Measurements from ENCODE around the gene KSR2.

The KSR2 gene

GRCh38 chr12:117563706-117564105 is 405.1 kb downstream of the KSR2 start:
- DNase-seq, result no peak

DNA sequence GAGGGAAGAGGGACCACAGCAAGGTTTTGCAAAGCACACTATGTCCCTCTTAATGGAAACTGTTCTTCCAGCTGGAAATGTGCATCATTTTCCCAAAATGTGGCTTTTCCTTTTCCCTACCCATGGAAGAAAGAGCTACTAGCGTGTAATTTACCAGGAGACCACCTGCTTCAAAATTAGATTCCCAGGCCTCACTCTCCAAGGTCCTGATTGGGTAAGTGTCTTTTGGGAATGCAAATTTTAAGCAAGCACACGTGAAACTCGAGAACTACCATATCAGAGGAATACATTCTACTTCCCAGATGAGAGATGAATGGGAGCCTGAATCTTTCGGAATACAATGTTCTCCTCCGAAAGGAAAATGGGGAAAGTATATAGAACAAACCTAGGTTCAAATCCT is 405.8 kb downstream of the KSR2 start:
- DNase-seq, result no peak

DNA sequence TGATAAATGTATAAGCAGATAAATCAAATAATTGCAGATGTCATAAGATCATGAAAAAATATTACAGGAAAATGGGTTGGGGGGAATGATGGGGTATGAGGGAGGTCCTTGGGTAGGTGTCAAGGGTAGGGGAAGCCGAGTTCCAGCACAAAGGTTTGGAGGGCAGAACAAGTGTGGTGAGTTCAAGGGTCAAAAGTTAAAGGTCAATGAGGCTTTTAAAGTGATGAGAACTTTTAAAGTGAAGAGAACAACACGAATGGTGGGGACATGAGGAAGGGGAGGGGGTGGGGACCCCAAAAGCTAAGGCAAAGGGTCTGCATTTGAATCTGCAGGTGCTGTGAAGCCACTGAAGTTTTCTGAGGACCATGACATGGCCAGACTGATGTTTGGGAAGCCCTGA is 406.8 kb downstream of the KSR2 start:
- DNase-seq, result no peak

DNA sequence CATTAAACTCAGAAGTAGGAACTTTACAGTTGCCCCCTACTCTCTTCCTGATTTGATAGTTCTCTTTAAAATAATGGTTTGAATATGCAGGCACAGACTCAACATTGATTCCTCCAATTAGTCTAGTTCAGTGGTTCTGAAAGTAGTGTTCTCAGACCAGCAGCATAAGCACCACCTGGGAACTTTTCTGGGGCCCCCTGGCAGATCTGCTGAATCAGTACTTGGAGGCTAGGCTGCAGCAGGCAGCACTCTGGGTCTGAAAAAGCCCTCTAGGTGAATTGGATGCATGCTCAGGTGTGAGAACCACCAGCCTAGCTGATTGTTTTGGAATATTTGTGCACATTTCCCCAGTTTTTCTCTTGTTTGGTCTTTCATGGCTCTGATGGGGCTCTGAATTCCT is 408.8 kb downstream of the KSR2 start:
- no peak for DNase-seq

DNA sequence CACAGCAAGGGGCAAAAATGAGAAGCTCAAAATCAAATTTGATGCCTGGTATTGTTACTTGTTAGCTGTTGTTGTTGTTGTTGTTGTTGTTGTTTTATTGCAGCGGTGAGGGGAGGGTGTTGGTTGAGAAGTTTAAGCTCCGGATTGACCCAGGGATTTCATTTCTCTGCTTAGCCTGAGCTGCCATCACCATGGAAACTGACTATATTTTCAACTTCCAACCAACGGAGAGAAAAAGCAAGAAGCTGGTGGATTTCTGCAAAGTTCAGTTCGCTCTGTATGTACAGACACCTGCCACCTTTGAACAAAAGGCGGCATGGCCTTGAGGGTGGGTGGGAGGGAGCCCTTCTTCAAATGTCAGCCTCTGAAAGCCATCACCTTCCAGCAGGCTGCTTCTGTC is 412.9 kb downstream of the KSR2 start:
- DNase-seq, result no peak

GRCh38 chr12:117552971-117553370 is 415.8 kb downstream of the KSR2 start:
- DNase-seq, result no peak

DNA sequence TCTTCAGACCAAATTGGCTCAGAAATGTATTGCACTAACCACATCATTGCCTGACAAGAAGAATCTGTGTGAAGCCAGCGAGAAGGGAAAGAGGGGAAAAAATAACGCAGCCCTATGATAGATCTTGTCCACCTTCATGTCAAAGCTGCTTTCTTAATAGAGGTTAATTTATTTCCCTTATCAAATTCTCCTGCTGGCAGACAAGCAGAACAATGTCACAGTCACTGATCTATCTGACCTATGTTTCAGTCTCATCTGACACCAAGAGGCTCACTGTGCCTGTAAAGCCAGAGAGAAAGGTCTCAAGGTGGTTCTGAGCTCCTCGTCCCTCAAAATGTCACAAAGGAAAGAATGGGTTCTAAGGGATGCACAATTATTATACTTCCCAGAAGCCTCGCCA is 417.1 kb downstream of the KSR2 start:
- no peak for DNase-seq

DNA sequence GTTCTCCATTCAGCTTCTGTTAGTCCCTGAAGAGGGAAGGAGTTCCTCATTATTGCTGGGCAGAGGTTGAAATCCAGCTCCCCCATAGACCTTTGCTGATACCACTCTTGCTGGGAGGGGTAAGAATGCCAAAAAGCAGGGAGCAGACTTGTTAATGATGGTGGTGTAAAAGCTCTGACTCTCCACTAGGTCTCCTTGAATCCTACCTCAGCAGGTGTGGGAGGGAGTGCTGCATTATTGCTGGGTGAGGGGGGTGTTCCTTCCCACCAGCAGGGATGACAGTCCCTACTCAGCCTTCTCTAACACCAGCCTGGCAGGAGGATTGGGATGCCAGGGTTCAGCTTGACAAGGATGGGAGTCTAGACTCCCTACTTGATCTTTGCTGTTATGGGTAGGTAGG is 421.6 kb downstream of the KSR2 start:
- no peak for DNase-seq

DNA sequence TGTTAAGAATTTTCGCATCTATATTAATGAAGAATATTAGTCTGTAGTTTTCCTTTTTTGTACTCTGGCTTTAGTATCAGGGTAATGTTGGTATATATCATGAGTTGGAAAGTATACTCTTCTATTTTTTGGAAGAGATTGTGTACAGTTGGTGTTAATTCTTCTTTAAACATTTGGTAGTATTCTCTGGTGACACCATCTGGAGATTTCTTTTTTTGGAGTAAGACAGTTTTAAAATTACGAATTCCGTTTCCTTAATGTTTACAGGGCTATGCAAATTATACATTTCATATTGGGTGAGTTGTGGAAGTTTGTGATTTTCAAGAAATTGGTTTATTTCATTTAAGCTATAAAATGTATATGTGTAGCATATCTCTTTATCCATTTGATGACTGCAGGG is 423.6 kb downstream of the KSR2 start:
- no peak for DNase-seq

- no peak for DNase-seq
Observed at GRCh38 chr12:117540011-117540410, 428.8 kb downstream of the KSR2 start.

DNA sequence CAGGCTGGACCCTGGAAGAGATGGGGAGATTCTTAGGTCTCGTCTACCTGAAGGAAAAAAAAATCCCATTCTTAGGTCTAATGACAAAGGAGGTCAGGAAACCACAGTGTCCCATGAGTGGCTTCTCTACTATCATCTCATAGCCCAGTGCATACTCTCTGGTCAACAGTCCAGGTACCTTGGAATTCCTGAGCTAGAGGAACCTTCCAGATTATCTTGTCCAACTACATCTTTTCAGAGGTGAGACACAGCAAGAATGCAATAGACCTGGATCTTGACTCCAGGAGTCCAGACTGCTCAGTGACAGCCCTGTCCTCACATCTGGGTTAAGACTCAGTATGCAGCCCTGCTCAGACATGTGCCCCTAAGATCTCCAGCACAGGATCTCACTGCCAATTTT is 429.9 kb downstream of the KSR2 start:
- DNase-seq, result no peak

DNA sequence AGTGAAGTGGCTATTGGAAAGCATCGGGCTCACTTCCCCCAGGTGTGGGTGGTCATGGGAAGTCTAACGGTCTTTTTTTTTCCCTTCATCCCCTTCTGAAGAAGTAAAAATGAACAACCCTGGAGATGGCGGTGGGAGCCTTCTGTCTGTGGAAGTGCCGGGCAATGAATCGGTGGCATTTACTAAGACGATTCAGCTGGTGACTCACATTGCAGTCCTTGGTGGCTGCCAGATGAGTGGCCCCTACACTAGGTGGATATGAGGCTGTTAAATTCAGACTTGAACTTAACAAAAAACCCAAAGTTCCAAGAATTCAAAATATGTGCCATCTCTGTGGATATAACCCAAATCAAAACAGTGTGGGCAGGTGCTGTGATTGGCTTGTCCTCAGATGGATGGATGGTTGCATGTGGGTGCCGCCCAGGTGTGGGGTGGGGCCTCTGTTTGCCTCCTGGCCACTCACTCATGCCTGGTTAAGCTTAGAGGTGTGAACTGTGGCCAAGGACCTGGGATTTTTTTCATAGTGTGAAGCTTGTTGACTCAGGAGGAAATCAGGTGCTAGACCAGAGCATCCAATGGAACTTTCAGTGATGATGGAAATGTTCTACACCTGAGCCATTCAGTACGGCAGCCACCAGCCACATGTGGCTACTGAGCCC is 430.6 kb downstream of the KSR2 start:
- no peak for DNase-seq

DNA sequence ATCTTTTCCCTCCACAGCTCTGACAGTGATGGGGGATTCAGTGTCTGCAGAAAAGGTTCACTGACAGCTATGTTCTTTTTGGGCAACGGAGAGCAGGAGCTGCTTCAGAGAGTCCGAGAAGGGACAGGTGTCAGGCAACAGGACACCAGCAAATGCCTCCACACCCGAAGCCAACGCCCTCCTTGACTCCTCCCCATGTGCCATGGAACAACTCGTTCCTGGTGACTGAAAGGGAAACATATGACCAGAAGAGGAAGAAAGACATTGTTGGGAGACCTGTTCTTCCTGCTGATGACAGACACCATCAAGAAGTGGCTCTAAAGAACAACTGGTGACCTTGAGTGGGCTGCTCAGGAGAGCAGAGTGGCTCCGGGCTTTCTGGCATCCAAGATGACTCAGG is 435.1 kb downstream of the KSR2 start:
- DNase-seq, result no peak

DNA sequence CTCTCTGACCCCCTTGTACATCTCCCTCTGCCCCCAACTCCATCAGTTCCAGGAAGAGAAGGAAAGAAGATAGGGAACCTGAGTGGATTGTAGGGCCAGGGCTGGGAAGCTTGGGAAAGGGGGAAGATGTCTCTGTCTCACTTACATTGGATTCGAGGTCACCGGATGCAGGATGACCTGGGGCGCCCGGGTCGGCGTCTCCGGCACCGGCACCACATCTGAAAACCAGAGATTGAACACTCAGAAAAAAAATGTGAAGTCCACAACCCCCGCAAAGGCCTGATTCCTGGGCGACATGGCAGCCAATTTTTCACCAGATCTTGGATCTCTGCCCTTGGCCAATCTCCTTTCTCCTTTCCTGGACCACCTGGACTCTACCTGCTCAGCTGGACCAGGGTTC is 438.0 kb downstream of the KSR2 start:
- no peak for DNase-seq

- DNase-seq, result no peak
Observed at GRCh38 chr12:117528538-117528937, 440.3 kb downstream of the KSR2 start.

DNA sequence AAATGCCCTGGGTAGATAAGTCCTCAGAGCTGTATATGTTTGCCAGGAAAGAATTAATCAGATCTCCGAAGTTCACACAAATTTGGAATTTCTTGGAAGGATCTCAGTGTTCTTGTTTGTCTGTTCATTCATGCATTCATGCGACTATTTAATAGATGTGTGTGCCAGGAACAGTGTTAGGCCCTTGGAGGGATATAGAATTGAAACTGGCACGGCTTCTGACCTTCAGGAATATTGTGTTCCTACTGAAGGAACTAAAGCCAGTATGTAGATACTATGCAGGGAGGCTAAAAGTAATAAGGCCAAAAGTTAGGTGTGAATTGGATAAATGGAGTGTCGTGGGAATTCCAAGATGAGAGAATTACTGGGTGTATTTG is 441.3 kb downstream of the KSR2 start:
- DNase-seq, result no peak

DNA sequence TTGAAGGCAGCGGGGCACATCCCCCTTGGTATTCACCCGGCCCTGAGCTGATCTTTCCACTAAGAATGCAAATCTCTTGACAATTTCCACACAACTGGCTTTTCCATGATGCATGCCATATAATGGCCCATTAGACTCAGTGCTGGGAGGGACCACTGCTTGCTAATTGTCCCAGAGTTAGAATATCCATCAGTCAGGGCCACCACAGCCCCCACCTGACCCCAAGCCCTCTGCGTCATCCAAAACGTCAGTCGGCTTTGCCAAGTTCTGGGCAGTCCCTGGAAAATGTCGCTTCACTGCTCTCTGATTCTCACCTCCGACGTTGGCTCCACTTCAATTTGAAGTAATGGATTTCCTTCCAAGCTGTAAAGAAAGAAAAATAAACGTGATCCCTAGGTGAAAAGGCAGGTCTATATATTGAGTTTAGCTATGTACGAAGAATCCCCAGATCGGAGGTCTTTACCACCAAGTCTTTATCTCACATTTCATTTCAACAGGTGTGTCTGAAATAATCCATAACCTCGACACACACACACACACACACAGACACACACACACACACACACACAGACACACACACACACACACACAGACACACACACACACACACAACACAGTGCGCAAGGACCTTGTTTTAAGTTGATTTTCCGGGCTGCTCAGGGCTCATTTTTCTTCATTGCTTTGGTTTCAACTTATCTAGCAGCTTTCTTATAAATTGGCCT is 441.9 kb downstream of the KSR2 start:
- DNase-seq, result no peak

DNA sequence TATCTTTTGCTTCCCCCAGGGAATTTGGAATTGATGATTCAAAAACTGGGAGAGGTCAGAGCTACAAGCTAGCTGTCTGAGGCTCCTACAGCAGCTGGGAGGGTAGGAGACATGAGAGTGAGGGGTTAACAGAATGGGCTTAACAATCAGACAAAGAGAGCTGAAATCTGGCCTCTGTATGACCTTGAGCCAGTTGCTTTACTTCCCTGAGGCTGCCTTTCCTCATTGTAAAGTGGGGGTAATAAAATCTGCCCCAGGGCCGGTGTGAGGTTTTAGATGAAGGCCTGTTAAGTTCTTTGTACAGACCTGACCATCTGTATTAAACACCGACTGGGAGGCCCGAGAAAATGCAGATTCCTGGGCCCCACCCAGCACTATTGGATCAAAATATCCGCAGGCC is 443.0 kb downstream of the KSR2 start:
- DNase-seq, result no peak

- DNase-seq, result no peak
Observed at GRCh38 chr12:117524806-117525205, 444.0 kb downstream of the KSR2 start.

DNA sequence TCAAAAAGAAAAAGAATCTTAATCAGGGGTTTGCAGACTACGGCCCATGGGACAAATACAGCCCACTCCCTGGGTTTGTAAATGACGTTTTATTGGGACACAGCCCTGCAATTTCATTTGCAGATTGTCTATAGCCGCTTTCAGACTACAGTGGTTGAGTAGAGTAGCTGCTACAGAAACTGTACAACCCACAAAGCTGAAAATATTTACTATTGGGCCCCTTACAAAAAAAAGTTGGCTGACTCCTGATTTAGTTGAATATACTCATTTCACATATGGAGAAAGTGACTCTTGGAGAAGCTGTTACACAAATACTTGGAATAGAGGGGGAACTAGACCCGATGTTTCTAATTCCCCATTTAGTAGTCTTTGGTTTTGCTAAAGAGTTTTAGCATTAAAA is 444.8 kb downstream of the KSR2 start:
- no peak for DNase-seq

GRCh38 chr12:117522559-117522958 is 446.2 kb downstream of the KSR2 start:
- DNase-seq, result no peak

GRCh38 chr12:117521867-117522266 is 446.9 kb downstream of the KSR2 start:
- no peak for DNase-seq

DNA sequence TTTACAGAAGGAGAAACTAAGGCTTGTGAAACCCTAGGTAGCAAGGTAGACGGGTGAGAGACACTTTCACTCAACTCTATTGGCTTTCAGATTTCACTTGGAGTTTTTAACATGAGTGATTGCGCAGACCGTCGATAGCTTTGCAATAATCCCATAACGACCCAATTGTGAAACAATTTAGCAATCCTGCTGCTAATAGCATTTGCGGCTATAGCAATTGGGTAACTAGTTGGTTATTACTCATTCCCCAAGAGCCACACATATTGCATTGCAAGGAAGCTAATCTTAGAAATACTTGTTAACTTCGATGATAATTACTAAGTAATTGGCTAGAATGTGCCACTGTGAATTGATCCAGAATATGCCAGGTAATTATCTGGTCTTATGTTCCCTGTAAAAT is 447.4 kb downstream of the KSR2 start:
- no peak for DNase-seq

- no peak for DNase-seq
Observed at GRCh38 chr12:117518594-117519270, 450.1 kb downstream of the KSR2 start.
